Measurements from ENCODE around the gene NKAP. TPM values are rescaled to one million over a fixed set of nuclear protein-coding genes. Genes with fewer than 3 reads are reported as not detected.
A peak's percentile ranks its signal among the peaks of the same experiment; 100 is the strongest.
"Not testable (repeated sequence)": the region's sequence is repeated elsewhere in the genome, so short reads cannot be mapped to it uniquely, and the experiment has no call there.

Gene NKAP
- total and polyA plus RNA-seq, 12 donors: 4.7 to 8.6 (median 5.8) TPM

- Histone ChIP-seq H3K36me3 (no peaks in the 10 kb centered on the region), H3K4me3 (no peak overlapping the region), H3K9me3 (no peaks in the 10 kb centered on the region), H3K4me1 (no peaks in the 10 kb centered on the region), H3K27ac (no peak overlapping the region), H3K27me3 (no peaks in the 10 kb centered on the region)
- WGBS, 2 donors: 6 to 7% methylated on average over 2 of the region's 2 CpGs
- no peak for TF ChIP-seq CTCF (IDR thresholded peaks at IDR 0.05)
- intact Hi-C loops (cut with DNase I): no loop called here
- ATAC-seq: peak in 1 of 8 donors; percentile 57
- no peak for DNase-seq
Measured at GRCh38 chrX:119899125-119899524, 44.4 kb downstream of the NKAP start.

DNA sequence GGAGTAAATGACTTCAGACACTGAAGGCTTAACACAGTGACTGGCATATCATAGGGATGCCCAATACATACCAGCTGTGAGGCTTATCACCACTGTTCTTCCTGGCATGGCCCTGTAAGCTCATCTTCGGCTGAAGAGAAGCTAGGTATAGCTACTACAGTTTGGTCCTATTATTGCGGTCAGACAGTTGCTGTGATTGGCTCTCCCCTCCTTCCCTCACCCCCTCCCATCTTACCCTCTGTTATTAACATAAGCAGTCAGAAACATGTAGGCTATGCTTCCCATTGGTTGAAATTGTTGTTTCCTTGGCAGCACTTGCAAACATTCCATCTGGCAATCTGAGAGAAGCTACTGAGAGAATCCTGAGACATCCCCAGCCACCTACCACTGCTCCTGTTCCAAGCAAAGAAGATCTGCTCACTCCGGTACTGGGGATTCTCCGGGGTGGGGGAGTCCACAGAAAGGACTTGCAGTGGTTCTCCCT is 47.7 kb downstream of the NKAP start, which contains the start of gene AKAP14:
Gene AKAP14 (plus strand): TSS at position 51 of the 484 bp plus-strand sequence. CDS start 7,331 bp downstream, outside the sequence.
- 37 to 42% methylated on average over 4 of the region's 4 CpGs for WGBS, 2 donors
- intact Hi-C loops (cut with DNase I): no loop called here
- Histone ChIP-seq H3K27me3 (no peaks in the 10 kb centered on the region), H3K4me3 (no peak within 1 kb of the TSS), H3K4me1 (no peaks in the 10 kb centered on the region), H3K27ac (no peak within 1 kb of the TSS), H3K9me3 (no peaks in the 10 kb centered on the region), H3K36me3 (no peaks in the 10 kb centered on the region)
- DNase-seq (no peak), ATAC-seq (no peak)
- no peak for TF ChIP-seq CTCF (IDR thresholded peaks at IDR 0.05)

DNA sequence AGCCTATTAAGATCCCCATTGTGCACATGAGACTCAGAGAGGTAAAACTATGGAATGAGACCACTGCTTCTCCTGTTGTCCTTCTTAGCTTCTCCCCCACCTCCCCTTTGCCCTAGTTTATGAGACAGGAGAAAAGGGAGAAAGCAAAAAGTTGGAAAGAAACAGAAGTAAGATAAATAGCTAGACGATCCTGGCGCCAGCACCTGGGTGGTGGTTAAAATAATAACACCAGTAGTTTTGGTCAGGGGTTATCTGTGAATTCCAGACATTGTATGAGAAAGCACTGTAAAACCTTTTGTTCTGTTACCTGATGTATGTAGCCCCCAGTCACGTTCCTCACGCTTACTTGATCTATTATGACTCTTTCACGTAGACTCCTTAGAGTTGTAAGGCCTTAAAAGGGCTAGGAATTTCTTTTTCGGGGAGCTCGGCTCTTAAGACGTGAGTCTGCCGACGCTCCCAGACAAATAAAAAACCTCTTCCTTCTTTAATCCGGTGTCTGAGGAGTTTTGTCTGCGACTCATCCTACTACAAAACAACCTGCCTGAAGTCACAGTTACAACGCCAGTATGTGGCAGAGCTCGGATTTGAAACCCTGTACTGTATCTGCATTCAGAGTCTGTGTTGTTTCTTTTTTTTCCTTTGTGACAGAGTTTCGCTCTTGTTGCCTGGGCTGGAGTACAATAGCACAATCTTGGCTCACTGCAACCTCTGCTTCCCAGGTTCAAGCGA is 51.4 kb downstream of the NKAP start:
- ATAC-seq; H3K4me1 ChIP-seq; intact Hi-C loops (cut with DNase I); H3K4me3 ChIP-seq; H3K36me3 ChIP-seq; H3K27ac ChIP-seq; H3K9me3 ChIP-seq; DNase-seq; H3K27me3 ChIP-seq: not testable (repeated sequence)
- WGBS, 2 donors: 72 to 79% methylated on average over 16 of the region's 16 CpGs

GRCh38 chrX:119890626-119891025 is 52.9 kb downstream of the NKAP start:
- H3K9me3 ChIP-seq, ATAC-seq, H3K36me3 ChIP-seq: not testable (repeated sequence)

DNA sequence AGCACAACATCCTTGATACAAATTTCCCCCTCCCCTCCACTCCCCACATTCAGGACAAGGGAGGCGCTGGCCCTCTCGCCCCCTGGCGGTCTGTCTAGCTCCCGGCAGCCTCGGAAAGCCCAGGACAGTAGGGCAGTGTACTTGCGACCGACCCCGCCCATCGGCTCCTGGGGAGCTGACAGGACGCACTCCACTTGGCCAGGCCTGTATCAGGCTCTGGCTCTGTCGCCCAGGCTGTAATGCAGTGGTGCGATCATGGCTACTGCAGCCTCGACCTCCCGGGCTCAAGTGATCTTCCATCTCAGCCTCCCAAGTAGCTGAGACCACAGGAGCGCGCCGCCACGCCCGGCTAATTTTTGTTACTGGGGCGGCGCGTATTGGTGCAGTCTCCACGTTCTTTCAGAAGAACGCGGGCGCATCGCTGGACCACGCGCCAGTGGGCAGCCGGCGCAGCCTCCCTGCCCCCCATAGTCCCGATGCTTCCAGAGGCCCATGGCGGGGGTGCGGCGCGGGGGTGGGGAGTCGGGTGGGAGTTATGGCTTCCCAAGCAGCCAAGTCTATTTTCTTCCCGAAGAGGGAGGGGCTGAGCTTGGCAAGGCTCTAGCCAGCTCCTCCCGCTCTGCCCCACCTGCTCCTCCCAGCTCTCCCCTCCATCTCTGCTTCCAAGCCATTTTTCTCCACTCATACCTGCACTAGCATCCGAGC is 55.7 kb downstream of the NKAP start:
- intact Hi-C loops (cut with DNase I): no loop called here
- no peak overlapping the region for H3K27ac ChIP-seq
- DNase-seq (peak; percentile 38 to 66), ATAC-seq (peak; percentile 59 to 92 (median 80))
- H3K27me3 ChIP-seq: no peaks in the 10 kb centered on the region
- H3K4me3 ChIP-seq: peak overlapping the region in 7 of 10 donors; percentile 9 to 45 (median 34)
- 1 to 10% methylated on average over 28 to 39 of the region's 40 CpGs for WGBS, 2 donors
- H3K36me3 ChIP-seq: no peaks in the 10 kb centered on the region
- peak in 8 of 9 donors; percentile 39 to 60 (median 52) for TF ChIP-seq CTCF (IDR thresholded peaks at IDR 0.05)
- H3K9me3 ChIP-seq: peaks cover 0 to 3% (median 0%) of the 10 kb centered on the region in 11 donors
- peaks cover 0 to 6% (median 0%) of the 10 kb centered on the region in 9 donors for H3K4me1 ChIP-seq

More at GRCh38 chrX:119890626-119891025, 52.9 kb downstream of the NKAP start:
- H3K27me3 ChIP-seq; DNase-seq; intact Hi-C loops (cut with DNase I); H3K27ac ChIP-seq; H3K4me1 ChIP-seq; H3K4me3 ChIP-seq: not testable (repeated sequence)
- WGBS, 2 donors: 85 to 88% methylated on average over 10 to 15 of the region's 36 CpGs

Data from heart right ventricle (tissue), 16 donors.